ENCODE measurements around the gene ACTR1A. TPM values are rescaled to one million over a fixed set of nuclear protein-coding genes. Genes with fewer than 3 reads are reported as not detected.
A peak's percentile ranks its signal among the peaks of the same experiment; 100 is the strongest.
"Not testable (repeated sequence)": the region's sequence is repeated elsewhere in the genome, so short reads cannot be mapped to it uniquely, and the experiment has no call there.

ACTR1A gene
- polyA plus RNA-seq, 3 donors, result 72.7 to 79.4 (median 79.0) TPM

DNA sequence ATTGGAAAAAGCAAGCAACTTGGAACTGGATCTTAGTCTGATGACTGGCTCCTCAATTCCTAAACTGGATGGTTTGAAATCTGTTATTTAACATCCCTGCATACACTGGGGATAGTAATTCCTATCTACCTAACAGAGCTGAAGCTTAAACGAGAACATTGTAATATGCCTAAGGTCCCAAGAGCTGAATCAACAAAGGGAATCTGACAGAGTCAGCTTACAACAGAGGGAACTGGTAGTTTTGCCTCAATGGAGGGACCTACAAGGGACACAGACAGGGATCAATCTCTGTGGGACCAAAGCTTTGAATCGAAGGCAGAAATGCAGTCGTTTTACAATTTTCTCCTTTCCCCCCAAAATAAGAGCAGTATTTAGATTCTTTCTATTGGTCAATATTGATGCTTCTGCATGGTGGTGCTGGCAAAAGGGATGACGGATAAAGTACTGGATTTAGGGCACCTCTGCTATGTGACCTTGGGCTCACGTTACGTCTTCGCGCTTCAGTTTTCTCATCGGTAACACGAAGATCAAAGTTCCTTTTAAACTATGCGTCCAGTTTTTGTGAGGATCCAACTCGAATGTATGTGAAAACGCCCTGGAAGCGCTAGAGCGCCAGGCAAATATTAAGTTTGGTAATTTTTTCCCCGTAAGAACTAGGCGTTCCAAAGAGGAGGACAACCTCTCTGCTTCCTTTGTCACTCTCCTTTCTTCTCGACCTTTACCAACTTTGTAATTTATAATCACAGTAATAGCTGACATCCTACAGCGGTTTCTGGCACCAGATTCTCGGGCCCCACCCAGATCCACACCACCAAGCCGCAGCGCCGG, 1.1 kb downstream of the ACTR1A start:
- Mint-ChIP-seq H3K9me3 (no peaks in the 10 kb centered on the region), H3K4me1 (peaks cover 29% of the 10 kb centered on the region), H3K27me3 (ENCODE audit: low read depth in 3 of 3) (no peaks in the 10 kb centered on the region), H3K36me3 (peaks cover 8 to 24% of the 10 kb centered on the region in 2 donors), H3K27ac (no peak overlapping the region), H3K4me3 (no peak overlapping the region)
- DNase-seq, result no peak
- Histone ChIP-seq H3K4me3 (replicated peaks in 1 of 3; ENCODE audit: low read depth in 2 of 3, low read length in 3 of 3) (peak overlapping the region; percentile 73 to 93 (median 93)), H3K27me3 (ENCODE audit: control insufficient read depth in 2 of 2, insufficient read depth in 2 of 2, low read length in 2 of 2) (no peaks in the 10 kb centered on the region), H3K36me3 (replicated peaks in 1 of 2; ENCODE audit: control insufficient read depth in 1 of 2, insufficient read depth in 2 of 2, low read length in 2 of 2) (peaks cover 0 to 23% of the 10 kb centered on the region in 2 donors), H3K4me2 (replicated peaks; ENCODE audit: extremely low read depth, low read length, poor library complexity, severe bottlenecking) (peak overlapping the region; percentile 95), H3K4me1 (ENCODE audit: control insufficient read depth in 1 of 2, insufficient read depth in 2 of 2, low read length in 2 of 2) (peaks cover 40 to 48% of the 10 kb centered on the region in 2 donors), H2AFZ (ENCODE audit: insufficient read depth, low read depth, low read length, poor library complexity, severe bottlenecking) (peak overlapping the region; percentile 60), H4K20me1 (ENCODE audit: insufficient read depth, low read length) (peaks cover 76% of the 10 kb centered on the region), H3K27ac (ENCODE audit: low read depth in 1 of 2, low read length in 2 of 2) (peak overlapping the region; percentile 75 to 89), H3K9ac (ENCODE audit: insufficient read depth, low read length, poor library complexity, severe bottlenecking) (peak overlapping the region; percentile 82), H3K79me2 (ENCODE audit: insufficient read depth, low read length) (peaks cover 84% of the 10 kb centered on the region), H3K9me3 (replicated peaks in 1 of 2; ENCODE audit: control insufficient read depth in 1 of 2, insufficient read depth in 1 of 2, low read length in 2 of 2) (no peaks in the 10 kb centered on the region)
- intact Hi-C loops (cut with micrococcal nuclease), result loop anchor here (2.0 to 10.0 kb wide), 7 partner anchors 39 to 367 kb away; partner anchors contain the start of genes PPRC1 (in 2 of the 2), ELOVL3 (in 1 of the 2), NFKB2 (in 1 of the 2) and WBP1L (in 1 of the 2)
- WGBS (ENCODE audit: insufficient coverage), result 7% methylated on average over 18 of the region's 23 CpGs
- TF ChIP-seq, protein P1, sequence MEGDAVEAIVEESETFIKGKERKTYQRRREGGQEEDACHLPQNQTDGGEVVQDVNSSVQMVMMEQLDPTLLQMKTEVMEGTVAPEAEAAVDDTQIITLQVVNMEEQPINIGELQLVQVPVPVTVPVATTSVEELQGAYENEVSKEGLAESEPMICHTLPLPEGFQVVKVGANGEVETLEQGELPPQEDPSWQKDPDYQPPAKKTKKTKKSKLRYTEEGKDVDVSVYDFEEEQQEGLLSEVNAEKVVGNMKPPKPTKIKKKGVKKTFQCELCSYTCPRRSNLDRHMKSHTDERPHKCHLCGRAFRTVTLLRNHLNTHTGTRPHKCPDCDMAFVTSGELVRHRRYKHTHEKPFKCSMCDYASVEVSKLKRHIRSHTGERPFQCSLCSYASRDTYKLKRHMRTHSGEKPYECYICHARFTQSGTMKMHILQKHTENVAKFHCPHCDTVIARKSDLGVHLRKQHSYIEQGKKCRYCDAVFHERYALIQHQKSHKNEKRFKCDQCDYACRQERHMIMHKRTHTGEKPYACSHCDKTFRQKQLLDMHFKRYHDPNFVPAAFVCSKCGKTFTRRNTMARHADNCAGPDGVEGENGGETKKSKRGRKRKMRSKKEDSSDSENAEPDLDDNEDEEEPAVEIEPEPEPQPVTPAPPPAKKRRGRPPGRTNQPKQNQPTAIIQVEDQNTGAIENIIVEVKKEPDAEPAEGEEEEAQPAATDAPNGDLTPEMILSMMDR (IDR thresholded peaks at IDR 0.05), result no peak

DNA sequence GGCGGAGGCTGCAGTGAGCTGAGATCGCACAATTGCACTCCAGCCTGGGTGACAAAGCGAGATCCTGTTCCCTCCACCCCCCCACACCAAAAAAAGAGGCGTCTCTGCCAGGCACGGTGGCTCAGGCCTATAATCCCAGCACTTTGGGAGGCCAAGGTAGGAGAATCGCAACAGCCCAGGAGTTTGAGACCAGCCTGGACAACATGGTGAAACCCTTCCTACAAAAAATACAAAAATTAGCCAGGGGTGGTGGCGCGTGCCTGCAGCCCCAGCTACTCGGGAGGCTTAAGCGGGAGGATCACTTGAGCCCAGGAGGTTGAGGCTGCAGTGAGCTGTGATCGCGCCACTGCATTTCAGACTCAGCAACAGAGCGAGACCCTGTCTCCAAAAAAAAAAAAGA, 1.8 kb downstream of the ACTR1A start:
- H3K79me2 ChIP-seq (ENCODE audit: insufficient read depth, low read length), result peaks cover 84% of the 10 kb centered on the region
- not testable (repeated sequence) for H3K9me3 ChIP-seq (replicated peaks in 1 of 2; ENCODE audit: control insufficient read depth in 1 of 2, insufficient read depth in 1 of 2, low read length in 2 of 2); H2AFZ ChIP-seq (ENCODE audit: insufficient read depth, low read depth, low read length, poor library complexity, severe bottlenecking); H3K4me3 Mint-ChIP-seq; H3K27ac Mint-ChIP-seq; H3K9me3 Mint-ChIP-seq; H3K9ac ChIP-seq (ENCODE audit: insufficient read depth, low read length, poor library complexity, severe bottlenecking); DNase-seq; H3K27me3 Mint-ChIP-seq (ENCODE audit: low read depth in 3 of 3); H3K27ac ChIP-seq (ENCODE audit: low read depth in 1 of 2, low read length in 2 of 2); H3K27me3 ChIP-seq (ENCODE audit: control insufficient read depth in 2 of 2, insufficient read depth in 2 of 2, low read length in 2 of 2)
- peaks cover 76% of the 10 kb centered on the region for H4K20me1 ChIP-seq (ENCODE audit: insufficient read depth, low read length)
- peaks cover 38 to 44% of the 10 kb centered on the region in 2 donors for H3K4me1 ChIP-seq (ENCODE audit: control insufficient read depth in 1 of 2, insufficient read depth in 2 of 2, low read length in 2 of 2)
- H3K36me3 Mint-ChIP-seq, result peaks cover 8 to 23% of the 10 kb centered on the region in 2 donors
- intact Hi-C loops (cut with micrococcal nuclease), result loop anchor here (5.0 to 10.0 kb wide), 5 partner anchors 38 to 366 kb away; partner anchors contain the start of genes PPRC1 (in 2 of the 2), ELOVL3 (in 1 of the 2) and WBP1L (in 1 of the 2)
- WGBS (ENCODE audit: insufficient coverage), result 94% methylated on average over 5 of the region's 13 CpGs
- peak overlapping the region; percentile 95 for H3K4me2 ChIP-seq (replicated peaks; ENCODE audit: extremely low read depth, low read length, poor library complexity, severe bottlenecking)
- peaks cover 0 to 24% of the 10 kb centered on the region in 2 donors for H3K36me3 ChIP-seq (replicated peaks in 1 of 2; ENCODE audit: control insufficient read depth in 1 of 2, insufficient read depth in 2 of 2, low read length in 2 of 2)
- peak overlapping the region in 1 of 3 experiments; percentile 93 for H3K4me3 ChIP-seq (replicated peaks in 1 of 3; ENCODE audit: low read depth in 2 of 3, low read length in 3 of 3)
- H3K4me1 Mint-ChIP-seq, result peaks cover 24% of the 10 kb centered on the region
